A673 (cell line): Measurements from ENCODE around the gene KCNJ10. TPM values are rescaled to one million over a fixed set of nuclear protein-coding genes. Genes with fewer than 3 reads are reported as not detected.

Source experiments
- BruUV-seq: library from RNA; stranded (reverse); fragments of 400-500 nt; replicated peaks from 2 replicates; lab custom pipeline; 2021; lab: Mats Ljungman, UMichigan
- CTCF ChIA-PET: fragments of 300-600 bp; sonication (Branson Sonifier 250); formaldehyde crosslinking; loops from one replicate; lab custom pipeline; 2022; ENCODE audit warnings: antibody characterized with exemption; lab: Charles Lee
- POLR2A ChIA-PET: fragments of 300-600 bp; sonication (Branson Sonifier 250); formaldehyde crosslinking; loops from one replicate; lab custom pipeline; 2022; ENCODE audit warnings: antibody characterized with exemption; ENCODE audit not compliant: low non-redundant PET; lab: Charles Lee
- DNase-seq: peaks from one replicate; pipeline ENCODE4 v3.0.0-alpha.2; 2015; ENCODE audit warnings: low spot score
- H3K27ac ChIP-seq: fragments of 200-600 bp; sonication (generic); 2 replicates; pipeline ENCODE4 v1.5.1; 2016; ENCODE audit warnings: mixed run types, low read depth, mild to moderate bottlenecking, mixed read lengths, antibody characterized with exemption, low read length; ENCODE audit not compliant: poor library complexity, severe bottlenecking
- H3K27me3 ChIP-seq: fragments of 200-600 bp; sonication (generic); replicated peaks from 2 replicates; pipeline ENCODE4 v1.6.1; 2017; ENCODE audit warnings: mixed run types, low read depth, mild to moderate bottlenecking, mixed read lengths, antibody characterized with exemption, low read length; ENCODE audit not compliant: insufficient read depth, poor library complexity
- H3K36me3 ChIP-seq: fragments of 200-600 bp; sonication (generic); 2 replicates; pipeline ENCODE4 v1.6.1; 2016; ENCODE audit warnings: mixed run types, mild to moderate bottlenecking, mixed read lengths, antibody characterized with exemption, low read length; ENCODE audit not compliant: insufficient read depth, poor library complexity, severe bottlenecking
- H3K4me1 ChIP-seq: fragments of 200-600 bp; sonication (generic); 2 replicates; pipeline ENCODE4 v1.6.1; 2017; ENCODE audit warnings: mixed run types, mild to moderate bottlenecking, mixed read lengths, antibody characterized with exemption, low read length; ENCODE audit not compliant: insufficient read depth, poor library complexity, severe bottlenecking
- H3K4me3 ChIP-seq: fragments of 200-600 bp; sonication (generic); 2 replicates; pipeline ENCODE4 v1.5.1; 2016; ENCODE audit warnings: low read depth, mixed run types, mild to moderate bottlenecking, mixed read lengths, low read length; ENCODE audit not compliant: poor library complexity, severe bottlenecking
- H3K9me3 ChIP-seq: fragments of 200-600 bp; sonication (generic); 2 replicates; pipeline ENCODE4 v1.6.1; 2016; ENCODE audit warnings: mixed run types, low read depth, mild to moderate bottlenecking, mixed read lengths, antibody characterized with exemption, low read length; ENCODE audit not compliant: poor library complexity, severe bottlenecking
- CTCF ChIP-seq: fragments of 300-800, 200-600 bp; sonication (generic); conservative IDR thresholded peaks from 2 replicates; pipeline ENCODE4 v1.5.1; 2017; ENCODE audit warnings: low read depth, mild to moderate bottlenecking, antibody characterized with exemption, low read length, moderate library complexity, mixed read lengths
- EZH2 ChIP-seq: fragments of 200-600 bp; sonication (generic); IDR thresholded peaks from 2 replicates; pipeline ENCODE4 v1.6.1; 2017; ENCODE audit warnings: borderline replicate concordance, low read depth, mild to moderate bottlenecking, mixed read lengths, antibody characterized with exemption, low read length; ENCODE audit not compliant: poor library complexity, severe bottlenecking
- intact Hi-C: fragments of 100-400 bp; cut with micrococcal nuclease; formaldehyde crosslinking; loops from one replicate; pipeline ENCODE4 v1.10.0; 2022; ENCODE audit not compliant: unreplicated experiment
- total RNA-seq: library from RNA; stranded (reverse); gene quantifications from 2 replicates; pipeline ENCODE4 v1.2.3, GENCODE V29; 2021

Gene KCNJ10
- total RNA-seq, 1 experiment from 2014 or later: not detected

GRCh38 chr1:159957824-159958268 lies 112.1 kb downstream of the KCNJ10 start:
- intact Hi-C loops: no loop called here
- H3K4me3 ChIP-seq: no peak overlapping the region
- H3K9me3 ChIP-seq: no peaks in the 10 kb centered on the region
- POLR2A ChIA-PET: no interaction called here
- H3K27ac ChIP-seq: no peak overlapping the region
- CTCF ChIA-PET: interaction anchor here (0.7 kb wide), 1 partner anchor 68 kb away, joined by 3 read pairs; no protein-coding TSS in a partner anchor
- no peaks in the 10 kb centered on the region for H3K4me1 ChIP-seq
- H3K36me3 ChIP-seq: no peaks in the 10 kb centered on the region
- no peak for DNase-seq
- H3K27me3 ChIP-seq: peaks cover 21% of the 10 kb centered on the region
- TF ChIP-seq EZH2 (no peak), CTCF (no peak)
- BruUV-seq: no TSS peak

GRCh38 chr1:159955456-159955855 lies 114.5 kb downstream of the KCNJ10 start:
- Histone ChIP-seq H3K27me3 (peaks cover 37% of the 10 kb centered on the region), H3K9me3 (no peaks in the 10 kb centered on the region)

GRCh38 chr1:159953536-159954515 lies 116.1 kb downstream of the KCNJ10 start, which contains the start of gene SLAMF9:
Gene SLAMF9, minus strand, starts transcription at chr1:159954237. Its CDS starts 100 bp downstream, at chr1:159954137.
- Histone ChIP-seq H3K27me3 (peaks cover 27% of the 10 kb centered on the region), H3K9me3 (no peaks in the 10 kb centered on the region), H3K4me1 (no peaks in the 10 kb centered on the region), H3K36me3 (no peaks in the 10 kb centered on the region), H3K4me3 (no peak within 1 kb of the TSS), H3K27ac (no peak within 1 kb of the TSS)
- ChIA-PET POLR2A (no interaction called here), CTCF (interaction anchor here (1.1 kb wide), 1 partner anchor 12 kb away, joined by 3 read pairs; no protein-coding TSS in a partner anchor)
- TF ChIP-seq EZH2: no peak
- TF ChIP-seq CTCF: no peak
- intact Hi-C loops: no loop called here
- BruUV-seq: no TSS peak
- DNase-seq: no peak

More at GRCh38 chr1:159955456-159955855, 114.5 kb downstream of the KCNJ10 start:
- Histone ChIP-seq H3K27ac (no peak overlapping the region), H3K4me1 (no peaks in the 10 kb centered on the region), H3K4me3 (no peak overlapping the region), H3K36me3 (no peaks in the 10 kb centered on the region)
- no peak for DNase-seq
- no TSS peak for BruUV-seq
- ChIA-PET POLR2A (interaction anchor here (0.7 kb wide), 1 partner anchor 10 kb away, joined by 6 read pairs; the partner anchor contains the start of gene IGSF9), CTCF (no interaction called here)
- TF ChIP-seq EZH2 (no peak), CTCF (no peak)
- intact Hi-C loops: no loop called here
